ENCODE results near the gene SARDH. TPM values are rescaled to one million over a fixed set of nuclear protein-coding genes. Genes with fewer than 3 reads are reported as not detected.
"Not testable (repeated sequence)": the region's sequence is repeated elsewhere in the genome, so short reads cannot be mapped to it uniquely, and the experiment has no call there.

The SARDH gene
- total RNA-seq, 4 donors from 2014 or later = 0.47 to 5.0 (median 0.95) TPM

DNA sequence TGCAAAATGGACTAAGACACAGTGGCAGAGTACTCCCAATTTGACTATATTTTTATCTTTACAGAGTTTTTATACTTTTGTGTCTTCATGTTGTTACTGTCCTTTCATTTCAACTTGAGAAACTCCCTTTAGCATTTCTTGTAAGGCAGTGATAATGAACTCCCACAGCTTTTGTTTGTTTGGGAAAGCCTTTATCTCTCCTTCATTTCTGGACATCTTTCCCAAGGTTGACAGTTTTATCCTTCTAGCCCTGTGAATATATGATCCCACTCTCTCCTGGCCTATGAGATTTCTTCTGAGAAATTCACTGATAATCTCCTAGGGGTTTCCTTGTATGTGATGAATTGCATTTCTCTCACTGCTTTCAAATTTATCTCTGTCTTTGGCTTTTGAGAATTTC, 9.2 kb upstream of the SARDH start:
- H3K4me3 ChIP-seq = no peak overlapping the region
- TF ChIP-seq CTCF (IDR thresholded peaks at IDR 0.05) = no peak
- no peak for TF ChIP-seq POLR2A (IDR thresholded peaks at IDR 0.05)
- H3K27me3 ChIP-seq = no peaks in the 10 kb centered on the region
- no peak for DNase-seq
- no peaks in the 10 kb centered on the region for H3K9me3 ChIP-seq
- no peaks in the 10 kb centered on the region for H3K36me3 ChIP-seq
- no peaks in the 10 kb centered on the region for H3K4me1 ChIP-seq
- H3K27ac ChIP-seq = no peak overlapping the region

- not testable (repeated sequence) for H3K4me1 ChIP-seq, DNase-seq, H3K4me3 ChIP-seq, H3K27ac ChIP-seq, H3K27me3 ChIP-seq, H3K9me3 ChIP-seq, H3K36me3 ChIP-seq
Observed at GRCh38 chr9:133744528-133744927, 6.4 kb upstream of the SARDH start.

- Histone ChIP-seq H3K4me3 (no peak overlapping the region), H3K4me1 (peaks cover 0 to 7% (median 3%) of the 10 kb centered on the region in 4 donors), H3K27ac (no peak overlapping the region), H3K27me3 (no peaks in the 10 kb centered on the region), H3K9me3 (no peaks in the 10 kb centered on the region), H3K36me3 (no peaks in the 10 kb centered on the region)
- TF ChIP-seq CTCF (IDR thresholded peaks at IDR 0.05) = peak; percentile 88 to 98 (median 93)
- no peak for TF ChIP-seq POLR2A (IDR thresholded peaks at IDR 0.05)
- peak; percentile 68 to 89 (median 78) for DNase-seq
Observed at GRCh38 chr9:133742849-133743444, 4.8 kb upstream of the SARDH start.

GRCh38 chr9:133742251-133742650, 4.1 kb upstream of the SARDH start:
- Histone ChIP-seq H3K27me3 (no peaks in the 10 kb centered on the region), H3K4me1 (peaks cover 0 to 9% (median 4%) of the 10 kb centered on the region in 4 donors), H3K4me3 (no peak overlapping the region), H3K27ac (no peak overlapping the region), H3K9me3 (no peaks in the 10 kb centered on the region), H3K36me3 (no peaks in the 10 kb centered on the region)
- no peak for TF ChIP-seq POLR2A (IDR thresholded peaks at IDR 0.05)
- no peak for TF ChIP-seq CTCF (IDR thresholded peaks at IDR 0.05)
- DNase-seq = no peak

GRCh38 chr9:133741716-133742115, 3.6 kb upstream of the SARDH start:
- Histone ChIP-seq H3K36me3 (no peaks in the 10 kb centered on the region), H3K9me3 (no peaks in the 10 kb centered on the region), H3K4me3 (no peak overlapping the region), H3K27me3 (no peaks in the 10 kb centered on the region), H3K4me1 (peaks cover 0 to 9% (median 4%) of the 10 kb centered on the region in 4 donors), H3K27ac (no peak overlapping the region)
- no peak for TF ChIP-seq CTCF (IDR thresholded peaks at IDR 0.05)
- TF ChIP-seq POLR2A (IDR thresholded peaks at IDR 0.05) = no peak
- no peak for DNase-seq

GRCh38 chr9:133740911-133741310, 2.8 kb upstream of the SARDH start:
- DNase-seq = no peak
- H3K27me3 ChIP-seq = no peaks in the 10 kb centered on the region
- no peaks in the 10 kb centered on the region for H3K9me3 ChIP-seq
- H3K27ac ChIP-seq = no peak overlapping the region
- H3K4me3 ChIP-seq = no peak overlapping the region
- no peaks in the 10 kb centered on the region for H3K36me3 ChIP-seq
- peaks cover 0 to 9% (median 4%) of the 10 kb centered on the region in 4 donors for H3K4me1 ChIP-seq
- TF ChIP-seq CTCF (IDR thresholded peaks at IDR 0.05) (no peak), POLR2A (IDR thresholded peaks at IDR 0.05) (no peak)
